Neural progenitor cell (in vitro differentiated cells): ENCODE measurements around the gene ARHGAP4.

ENCODE experiments used
- CTCF ChIP-seq: fragments of 200-600 bp; sonication (generic); IDR thresholded peaks from 2 replicates; pipeline ENCODE4 v1.5.1; 2017; ENCODE audit warnings: antibody characterized with exemption, mild to moderate bottlenecking
- EZH2 ChIP-seq: fragments of 200-600 bp; sonication (generic); IDR thresholded peaks from 2 replicates; pipeline ENCODE4 v1.6.1; 2017; ENCODE audit warnings: antibody characterized with exemption, mild to moderate bottlenecking, moderate library complexity
- EZH2phosphoT487 ChIP-seq: fragments of 200-600 bp; sonication (generic); IDR thresholded peaks from 2 replicates; pipeline ENCODE4 v1.6.1; 2017; ENCODE audit warnings: antibody characterized with exemption

- no peak for TF ChIP-seq CTCF
- no peak for TF ChIP-seq EZH2
- TF ChIP-seq EZH2phosphoT487 = no peak
Measured at GRCh38 chrX:153865685-153866084, 60.4 kb downstream of the ARHGAP4 start.
